Activated naive CD4-positive, alpha-beta T cell treated with anti-CD3 and anti-CD28 coated beads, Interleukin-2, amount 50 U/mL, for 16 hours (primary cell): ENCODE measurements around the gene CSF3R.
A peak's percentile ranks its signal among the peaks of the same experiment; 100 is the strongest.

Experiments
- DNase-seq: peaks from one replicate; pipeline ENCODE4 v3.0.0-alpha.2; 2020

CSF3R gene

GRCh38 chr1:36453600-36454388, 28.9 kb downstream of the CSF3R start:
- DNase-seq: no peak

- DNase-seq: no peak
Measured at GRCh38 chr1:36453051-36453450, 29.7 kb downstream of the CSF3R start.

- no peak for DNase-seq
Measured at GRCh38 chr1:36450919-36451305, 31.8 kb downstream of the CSF3R start.

GRCh38 chr1:36450270-36450918, 32.3 kb downstream of the CSF3R start, which contains the start of gene OSCP1:
Gene OSCP1, minus strand, starts transcription at chr1:36450451. Its CDS starts 82 bp downstream, at chr1:36450369.
- DNase-seq: peak; percentile 82

GRCh38 chr1:36448530-36449056, 34.1 kb downstream of the CSF3R start:
- DNase-seq: no peak

GRCh38 chr1:36447450-36447849, 35.3 kb downstream of the CSF3R start:
- DNase-seq: no peak

GRCh38 chr1:36446746-36447145, 36.0 kb downstream of the CSF3R start:
- no peak for DNase-seq

GRCh38 chr1:36446271-36446670, 36.4 kb downstream of the CSF3R start:
- DNase-seq: no peak

GRCh38 chr1:36443297-36443696, 39.4 kb downstream of the CSF3R start:
- no peak for DNase-seq

- no peak for DNase-seq
Measured at GRCh38 chr1:36442337-36442736, 40.4 kb downstream of the CSF3R start.

- DNase-seq: no peak
Measured at GRCh38 chr1:36440646-36441045, 42.1 kb downstream of the CSF3R start.

GRCh38 chr1:36440044-36440443, 42.7 kb downstream of the CSF3R start:
- no peak for DNase-seq

- no peak for DNase-seq
Measured at GRCh38 chr1:36438715-36439114, 44.0 kb downstream of the CSF3R start.

- DNase-seq: no peak
Measured at GRCh38 chr1:36436821-36437220, 45.9 kb downstream of the CSF3R start.

GRCh38 chr1:36433102-36433501, 49.6 kb downstream of the CSF3R start:
- no peak for DNase-seq

GRCh38 chr1:36432616-36433015, 50.1 kb downstream of the CSF3R start:
- DNase-seq: no peak

GRCh38 chr1:36425791-36426190, 56.9 kb downstream of the CSF3R start:
- no peak for DNase-seq

- DNase-seq: no peak
Measured at GRCh38 chr1:36421649-36422048, 61.1 kb downstream of the CSF3R start.

- peak; percentile 88 for DNase-seq
Measured at GRCh38 chr1:36420836-36421317, 61.8 kb downstream of the CSF3R start.

- no peak for DNase-seq
Measured at GRCh38 chr1:36420409-36420808, 62.3 kb downstream of the CSF3R start.

GRCh38 chr1:36419569-36419968, 63.1 kb downstream of the CSF3R start:
- DNase-seq: no peak

GRCh38 chr1:36419140-36419539, 63.6 kb downstream of the CSF3R start:
- DNase-seq: no peak

- no peak for DNase-seq
Measured at GRCh38 chr1:36417931-36418330, 64.8 kb downstream of the CSF3R start.
